ENCODE data around the gene AFF1.

The AFF1 gene

GRCh38 chr4:86934771-86935565, at the start of gene AFF1:
Gene AFF1, plus strand, starts transcription at chr4:86935011. Its CDS starts 13,523 bp downstream, at chr4:86948534.
- peak; percentile 90 for DNase-seq (ENCODE audit: low spot score)

DNA sequence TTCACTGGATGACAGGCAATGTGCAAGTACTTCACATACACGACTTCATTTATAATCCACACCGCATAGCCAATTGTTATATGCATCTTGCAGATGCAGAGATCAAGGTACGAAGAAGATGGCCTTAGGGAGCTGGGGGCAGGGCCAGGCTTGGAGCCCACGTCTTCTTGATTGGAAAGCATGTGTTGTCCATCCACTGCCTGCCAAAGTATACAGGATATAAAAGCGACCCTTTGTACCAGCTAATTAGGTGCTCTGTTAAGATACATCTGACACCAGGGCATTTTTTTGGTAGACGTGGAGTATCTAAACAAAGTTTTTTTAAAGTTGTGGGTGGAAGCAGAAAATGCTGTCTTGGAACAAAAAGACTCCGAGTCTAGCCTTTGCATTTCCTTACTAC, 44.0 kb upstream of the AFF1 start:
- DNase-seq (ENCODE audit: low spot score): no peak

DNA sequence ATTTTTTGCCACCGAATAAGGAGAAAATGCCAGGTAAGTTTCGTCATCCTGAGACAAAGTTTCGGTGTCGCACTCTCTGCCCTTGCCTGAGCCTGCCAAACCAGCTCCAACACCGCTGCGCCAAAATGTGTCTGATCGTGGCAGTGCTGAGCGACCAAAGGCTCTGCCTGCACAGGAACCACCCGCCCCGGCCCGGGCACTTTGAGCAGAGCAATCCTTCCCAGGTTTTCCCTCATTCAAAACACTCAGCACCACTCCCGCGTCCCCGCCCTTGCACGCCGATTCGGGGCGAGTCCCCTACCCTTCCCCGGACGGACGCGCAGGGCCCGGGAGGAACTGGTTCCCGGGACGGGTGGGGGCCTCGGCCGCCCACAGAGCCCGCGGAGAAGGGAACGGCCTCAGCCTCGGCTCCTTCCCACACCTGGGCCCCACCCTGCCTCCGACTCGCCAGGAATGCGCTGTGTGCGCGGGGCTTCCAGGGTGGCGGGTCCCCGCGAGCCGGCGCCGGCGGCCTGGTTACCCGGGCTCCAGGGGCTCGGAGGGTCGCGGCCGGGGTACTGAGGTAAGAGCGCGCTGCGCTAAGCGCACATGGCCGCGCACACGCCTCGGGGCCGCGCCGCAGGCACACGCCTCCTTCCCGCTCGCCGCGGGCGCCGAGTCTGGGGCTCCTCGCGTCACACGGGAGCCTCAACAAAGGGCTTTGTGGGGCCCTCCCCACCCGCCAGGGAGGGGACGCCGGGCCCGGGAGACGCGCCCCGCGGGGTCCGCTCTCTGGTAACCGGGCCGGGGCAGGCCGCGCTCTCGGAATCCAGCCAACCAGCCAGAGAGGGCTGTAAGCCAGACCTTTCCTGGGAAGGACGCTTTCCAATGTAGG, 42.8 kb upstream of the AFF1 start, which contains the start of gene C4orf36:
TSS of gene C4orf36 (minus strand) at position 661 of the 874 bp plus-strand sequence. CDS start 902 bp downstream, outside the sequence.
- peak; percentile 27 for DNase-seq (ENCODE audit: low spot score)

DNA sequence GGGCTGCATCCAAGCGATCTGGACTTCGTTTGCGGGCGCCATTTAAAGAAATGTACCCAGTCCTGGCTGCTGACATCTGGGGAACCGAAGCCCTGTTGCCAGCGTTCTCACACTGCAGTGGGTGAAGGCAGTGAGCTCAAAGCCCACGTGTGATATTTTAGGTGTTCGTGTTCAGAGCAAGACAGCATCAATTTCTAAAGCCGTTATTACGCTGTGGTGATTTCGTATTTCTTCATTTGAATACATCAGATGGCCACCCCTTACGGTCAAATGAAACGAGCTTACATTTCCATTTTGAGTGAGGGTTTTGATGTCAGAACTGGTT, 42.2 kb upstream of the AFF1 start:
- DNase-seq (ENCODE audit: low spot score): peak; percentile 17

DNA sequence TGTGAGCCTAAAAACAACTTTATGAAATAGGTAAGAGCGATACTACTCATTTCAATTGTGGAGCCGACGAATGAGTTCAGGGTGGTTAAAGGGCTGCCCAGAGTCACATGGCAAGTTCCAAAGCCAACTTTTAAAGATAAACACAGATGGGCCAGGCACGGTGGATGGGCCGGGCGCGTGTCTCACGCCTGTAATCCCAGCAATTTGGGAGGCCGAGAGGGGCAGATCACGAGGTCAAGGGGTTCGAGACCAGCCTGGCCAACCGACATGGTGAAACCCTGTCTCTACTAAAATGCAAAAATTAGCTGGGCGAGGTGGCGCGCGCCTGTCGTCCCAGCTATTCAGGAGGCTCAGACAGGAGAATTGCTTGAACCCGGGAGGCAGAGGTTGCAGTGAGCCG, 41.7 kb upstream of the AFF1 start:
- no peak for DNase-seq (ENCODE audit: low spot score)

DNA sequence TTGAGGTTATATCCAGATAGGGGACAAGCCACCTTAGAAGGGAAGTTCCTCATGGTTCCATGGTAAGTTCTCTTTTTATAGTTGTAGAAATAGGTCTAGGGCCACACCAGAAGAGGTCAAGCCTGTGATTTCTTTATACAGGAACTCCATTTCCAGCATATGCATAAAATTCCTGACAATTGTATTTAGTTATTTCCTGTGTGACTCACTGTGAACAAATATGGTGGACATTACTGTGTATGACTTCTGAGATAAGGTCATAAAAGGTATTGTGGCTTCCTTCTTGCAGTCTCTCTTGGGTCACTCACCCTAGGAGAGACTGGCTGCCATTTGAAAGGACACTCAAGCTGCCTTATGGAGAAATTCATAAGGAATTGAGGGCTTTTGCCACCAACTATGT, 40.4 kb upstream of the AFF1 start:
- DNase-seq (ENCODE audit: low spot score): peak; percentile 88

DNA sequence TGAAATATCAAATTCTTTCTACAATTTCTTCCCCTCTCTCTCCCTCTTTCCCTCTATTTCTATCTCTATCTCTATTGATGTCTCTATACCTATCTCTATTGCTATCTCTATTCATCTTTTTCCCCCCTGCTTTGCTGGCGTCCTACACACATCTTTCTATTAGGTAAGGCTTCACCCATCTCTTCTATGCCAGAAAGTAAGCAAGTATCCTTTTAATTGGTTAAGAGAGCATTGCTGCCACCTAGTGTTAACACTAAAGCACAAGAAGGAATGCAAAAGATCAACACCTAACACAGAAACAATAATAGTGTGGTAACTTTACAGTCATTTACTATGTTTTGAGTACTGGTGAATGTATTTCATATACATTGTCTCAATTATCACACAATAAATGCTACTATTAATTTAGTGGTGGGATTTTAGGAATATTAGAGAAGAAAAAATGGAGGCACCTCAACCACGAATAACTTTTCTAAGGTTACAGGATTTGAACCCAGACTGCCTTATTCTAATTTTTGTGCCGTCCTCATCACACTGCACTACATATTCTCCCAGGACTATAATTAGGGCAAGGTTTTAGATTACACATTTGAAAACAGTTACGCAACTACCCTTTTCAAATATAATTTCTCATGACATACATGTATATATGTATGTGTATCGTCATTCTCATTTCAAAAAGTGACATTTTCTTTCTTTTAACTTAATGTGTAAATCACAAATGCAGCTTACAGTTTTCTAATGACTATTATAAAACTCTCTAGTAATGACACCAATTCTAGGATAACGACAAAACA, 38.9 kb upstream of the AFF1 start:
- peak; percentile 75 for DNase-seq (ENCODE audit: low spot score)

GRCh38 chr4:86896596-86896995, 38.2 kb upstream of the AFF1 start:
- DNase-seq (ENCODE audit: low spot score): no peak

- DNase-seq (ENCODE audit: low spot score): no peak
Observed at GRCh38 chr4:86898562-86898961, 36.2 kb upstream of the AFF1 start.

- DNase-seq (ENCODE audit: low spot score): no peak
Observed at GRCh38 chr4:86901864-86902263, 32.9 kb upstream of the AFF1 start.

GRCh38 chr4:86908251-86908657, 26.6 kb upstream of the AFF1 start:
- no peak for DNase-seq (ENCODE audit: low spot score)

- DNase-seq (ENCODE audit: low spot score): no peak
Observed at GRCh38 chr4:86909546-86910295, 25.1 kb upstream of the AFF1 start.

GRCh38 chr4:86910369-86910768, 24.4 kb upstream of the AFF1 start:
- no peak for DNase-seq (ENCODE audit: low spot score)

GRCh38 chr4:86910820-86911684, 23.8 kb upstream of the AFF1 start:
- DNase-seq (ENCODE audit: low spot score): no peak

- no peak for DNase-seq (ENCODE audit: low spot score)
Observed at GRCh38 chr4:86916392-86916791, 18.4 kb upstream of the AFF1 start.

DNA sequence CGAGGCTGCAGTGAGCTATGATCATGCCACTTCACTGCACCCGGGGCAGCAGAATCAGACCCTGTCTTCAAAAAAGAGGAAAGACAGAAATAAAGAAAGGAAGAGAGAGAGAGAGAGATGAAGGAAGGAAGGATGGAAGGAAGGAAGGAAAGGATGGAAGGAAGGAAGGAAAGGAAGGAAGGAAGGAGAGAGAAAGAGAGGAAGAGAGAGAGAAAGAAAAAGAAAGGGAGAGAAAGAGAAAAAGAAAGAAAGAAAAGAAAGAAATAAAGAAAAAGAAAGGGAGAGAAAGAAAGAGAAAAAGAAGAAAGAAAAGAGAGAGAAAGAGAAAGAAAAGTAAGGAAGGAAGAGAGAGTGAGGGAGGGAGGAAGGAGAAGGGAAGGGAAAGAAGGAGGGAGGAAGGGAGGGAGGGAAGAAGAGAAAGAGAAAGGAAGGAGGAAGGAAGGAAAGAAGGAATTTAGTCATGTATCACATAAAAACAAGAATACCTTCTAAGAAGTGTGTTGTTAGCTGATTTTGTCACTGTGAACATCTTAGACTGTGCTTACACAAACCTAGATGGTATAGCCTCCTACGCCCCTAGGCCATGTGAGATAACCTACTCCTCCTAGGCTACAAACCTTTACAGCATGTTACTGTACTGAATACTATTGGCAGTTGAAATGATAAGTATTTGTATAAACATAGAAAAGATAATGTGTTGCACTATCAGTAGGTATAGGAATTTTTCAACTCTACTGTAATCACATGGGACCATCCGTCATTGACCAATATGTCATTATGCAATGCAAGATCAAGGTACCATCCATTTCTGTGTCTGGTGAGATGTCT, 17.4 kb upstream of the AFF1 start:
- DNase-seq (ENCODE audit: low spot score): no peak

- no peak for DNase-seq (ENCODE audit: low spot score)
Observed at GRCh38 chr4:86918539-86919072, 16.2 kb upstream of the AFF1 start.

- no peak for DNase-seq (ENCODE audit: low spot score)
Observed at GRCh38 chr4:86919561-86920223, 15.1 kb upstream of the AFF1 start.

Measured in kidney capillary endothelial cell (primary cell).